Left forelimb (tissue), 1 donor: ENCODE measurements around the gene SENP7.
A peak's percentile ranks its signal among the peaks of the same experiment; 100 is the strongest.
"Not testable (repeated sequence)": the region's sequence is repeated elsewhere in the genome, so short reads cannot be mapped to it uniquely, and the experiment has no call there.

ENCODE experiments used
- DNase-seq: peaks from one replicate; pipeline ENCODE4 v3.0.0-alpha.2; 2018; ENCODE audit warnings: low spot score

SENP7 gene, protein sequence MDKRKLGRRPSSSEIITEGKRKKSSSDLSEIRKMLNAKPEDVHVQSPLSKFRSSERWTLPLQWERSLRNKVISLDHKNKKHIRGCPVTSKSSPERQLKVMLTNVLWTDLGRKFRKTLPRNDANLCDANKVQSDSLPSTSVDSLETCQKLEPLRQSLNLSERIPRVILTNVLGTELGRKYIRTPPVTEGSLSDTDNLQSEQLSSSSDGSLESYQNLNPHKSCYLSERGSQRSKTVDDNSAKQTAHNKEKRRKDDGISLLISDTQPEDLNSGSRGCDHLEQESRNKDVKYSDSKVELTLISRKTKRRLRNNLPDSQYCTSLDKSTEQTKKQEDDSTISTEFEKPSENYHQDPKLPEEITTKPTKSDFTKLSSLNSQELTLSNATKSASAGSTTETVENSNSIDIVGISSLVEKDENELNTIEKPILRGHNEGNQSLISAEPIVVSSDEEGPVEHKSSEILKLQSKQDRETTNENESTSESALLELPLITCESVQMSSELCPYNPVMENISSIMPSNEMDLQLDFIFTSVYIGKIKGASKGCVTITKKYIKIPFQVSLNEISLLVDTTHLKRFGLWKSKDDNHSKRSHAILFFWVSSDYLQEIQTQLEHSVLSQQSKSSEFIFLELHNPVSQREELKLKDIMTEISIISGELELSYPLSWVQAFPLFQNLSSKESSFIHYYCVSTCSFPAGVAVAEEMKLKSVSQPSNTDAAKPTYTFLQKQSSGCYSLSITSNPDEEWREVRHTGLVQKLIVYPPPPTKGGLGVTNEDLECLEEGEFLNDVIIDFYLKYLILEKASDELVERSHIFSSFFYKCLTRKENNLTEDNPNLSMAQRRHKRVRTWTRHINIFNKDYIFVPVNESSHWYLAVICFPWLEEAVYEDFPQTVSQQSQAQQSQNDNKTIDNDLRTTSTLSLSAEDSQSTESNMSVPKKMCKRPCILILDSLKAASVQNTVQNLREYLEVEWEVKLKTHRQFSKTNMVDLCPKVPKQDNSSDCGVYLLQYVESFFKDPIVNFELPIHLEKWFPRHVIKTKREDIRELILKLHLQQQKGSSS

DNA sequence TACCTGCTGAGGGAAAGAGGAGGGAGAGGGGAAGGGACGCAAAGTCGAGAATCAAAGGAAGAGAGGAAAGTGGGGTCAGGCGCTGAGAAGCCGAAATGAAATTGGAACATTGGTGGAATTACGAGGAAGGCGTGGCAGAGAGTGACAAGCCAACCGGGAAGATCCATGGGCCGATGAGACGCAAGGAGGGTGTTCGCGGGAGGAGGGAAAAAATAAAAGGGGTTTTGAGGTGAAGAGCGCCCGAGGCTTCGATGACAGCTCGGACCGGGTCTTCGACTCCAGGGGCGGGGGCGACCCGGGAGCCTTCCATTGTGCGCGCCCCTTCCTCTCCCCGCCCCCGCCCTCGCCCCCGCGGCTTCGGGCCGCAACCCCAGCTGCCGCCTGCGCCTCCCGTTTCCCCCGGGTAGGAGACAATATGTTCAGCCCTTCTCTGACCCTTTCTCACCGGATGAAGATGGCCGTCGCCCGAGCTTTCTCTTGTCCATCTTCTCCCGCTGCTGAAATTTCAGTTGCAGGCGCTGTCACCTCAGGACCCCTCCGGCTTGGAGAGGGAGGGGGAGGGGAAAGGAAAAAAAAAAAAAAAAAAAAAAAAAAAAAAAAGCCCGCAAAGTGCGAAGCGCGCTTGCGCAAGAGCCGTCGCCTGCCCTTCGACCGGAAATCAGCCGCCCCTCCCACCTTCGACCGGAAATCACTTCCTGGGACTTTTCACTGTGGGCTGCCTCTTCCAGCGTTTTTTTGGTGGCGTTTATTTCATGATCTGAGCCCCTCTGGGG, at the start of gene SENP7:
Gene SENP7 (minus strand): TSS at position 567 of the 773 bp plus-strand sequence. CDS start 82 bp downstream, at position 485.
- peak; percentile 89 for DNase-seq

GRCh38 chr3:101561630-101562328, 48.8 kb upstream of the SENP7 start, which contains the start of gene TRMT10C:
TSS of gene TRMT10C (plus strand) at chr3:101561868. CDS start at chr3:101564782, 2,914 bp downstream.
- peak; percentile 95 for DNase-seq

DNA sequence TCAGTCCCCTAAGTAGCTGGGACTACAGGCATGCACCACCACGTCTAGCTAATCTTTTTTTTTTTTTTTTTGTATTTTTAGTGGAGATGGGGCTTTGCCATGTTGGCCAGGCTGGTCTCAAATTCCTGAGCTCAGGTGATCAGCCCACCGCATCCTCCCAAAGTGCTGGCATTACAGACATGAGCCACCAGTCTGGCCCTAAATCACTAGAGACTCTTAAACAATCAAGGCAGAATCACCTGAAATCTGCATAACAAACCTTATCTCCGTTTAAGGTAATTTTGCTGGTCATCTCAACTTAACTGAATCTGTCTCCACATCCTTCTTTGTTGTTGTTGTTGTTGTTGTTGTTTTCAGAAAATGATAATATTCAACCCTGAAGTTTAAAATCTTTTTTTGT, 43.1 kb upstream of the SENP7 start:
- DNase-seq: no peak

DNA sequence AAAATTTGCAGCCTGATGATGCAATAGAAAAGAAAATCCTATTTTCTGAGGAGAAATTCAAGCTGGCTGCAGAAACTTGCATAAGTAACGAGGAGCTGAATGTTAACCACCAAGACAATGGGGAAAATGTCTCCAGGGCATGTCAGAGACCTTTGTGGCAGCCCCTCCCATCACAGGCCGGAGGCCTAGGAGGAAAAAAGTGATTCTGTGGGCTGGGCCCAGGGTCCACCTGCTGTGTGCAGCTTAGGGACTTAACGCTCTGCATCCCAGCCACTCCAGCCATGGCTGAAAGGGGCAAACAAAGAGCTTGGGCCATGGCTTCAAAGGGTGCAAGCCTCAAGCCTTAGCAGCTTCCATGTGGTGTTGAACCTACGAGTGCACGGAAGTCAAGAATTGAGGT, 40.4 kb upstream of the SENP7 start:
- DNase-seq: not testable (repeated sequence)

- not testable (repeated sequence) for DNase-seq
Measured at GRCh38 chr3:101551359-101552081, 38.5 kb upstream of the SENP7 start.

DNA sequence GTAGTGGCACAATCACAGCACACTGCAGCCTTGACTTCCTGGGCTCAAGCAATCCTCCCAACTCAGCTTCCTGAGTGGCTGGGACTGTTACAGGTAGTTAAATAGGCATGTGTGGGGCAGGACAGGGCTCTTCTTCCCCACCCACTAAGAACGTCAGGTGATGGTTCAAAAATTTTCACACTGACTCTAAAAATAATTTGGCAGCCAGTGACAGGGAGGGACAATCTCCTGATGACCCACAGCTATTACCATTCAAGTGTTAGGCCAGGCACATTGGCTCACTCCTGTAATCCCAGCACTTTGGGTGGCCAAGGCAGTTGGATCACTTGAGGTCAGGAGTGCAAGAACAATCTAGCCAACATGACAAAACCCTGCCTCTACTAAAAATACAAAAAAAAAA, 36.5 kb upstream of the SENP7 start:
- no peak for DNase-seq

DNA sequence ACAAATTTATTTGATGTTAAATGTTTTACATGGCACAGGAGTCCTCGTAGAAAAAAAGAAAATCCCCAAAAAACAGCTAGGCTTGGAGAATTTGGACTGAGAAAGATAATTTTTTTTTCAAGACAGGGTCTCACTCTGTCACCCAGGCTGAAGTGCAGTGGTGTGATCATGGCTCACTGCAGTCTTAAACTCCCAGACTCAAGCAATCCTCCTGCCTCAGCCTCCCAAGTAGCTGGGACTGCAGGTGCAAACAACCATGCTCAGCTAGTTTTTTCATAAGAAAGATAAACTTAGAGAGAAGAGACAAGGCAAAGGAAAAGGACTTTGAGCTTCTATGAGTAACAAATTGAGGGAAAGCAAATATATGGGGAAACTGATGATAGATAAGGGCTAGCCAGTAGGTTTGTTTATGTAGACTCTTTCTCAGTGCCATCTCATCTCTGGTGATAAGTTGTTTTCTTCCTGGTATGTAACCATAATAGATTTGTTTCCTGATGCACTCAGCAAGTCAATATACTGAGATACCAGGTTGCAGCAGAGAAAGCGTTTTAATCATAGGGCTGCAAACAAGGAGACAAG, 35.6 kb upstream of the SENP7 start:
- DNase-seq: no peak

GRCh38 chr3:101544161-101544850, 31.3 kb upstream of the SENP7 start:
- no peak for DNase-seq

DNA sequence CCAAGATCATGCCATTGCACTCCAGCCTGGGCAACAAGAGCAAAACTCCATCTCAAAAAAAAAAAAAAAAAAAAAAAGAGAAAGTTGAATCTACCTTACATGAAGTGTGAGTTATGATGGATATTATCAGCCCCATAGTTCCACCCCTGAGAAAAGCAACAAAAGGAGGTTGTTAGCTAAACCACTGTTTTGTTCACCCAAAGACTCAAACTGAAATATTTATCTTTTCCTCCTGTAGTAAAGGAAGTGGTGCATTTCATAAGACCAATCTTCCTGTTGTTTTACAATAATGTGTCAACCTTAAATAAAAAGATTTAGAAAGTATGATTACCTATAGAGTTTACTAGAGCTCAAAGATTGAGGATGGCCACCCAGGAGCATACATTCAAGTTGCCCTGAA, 29.9 kb upstream of the SENP7 start:
- no peak for DNase-seq

GRCh38 chr3:101536955-101537354, 23.9 kb upstream of the SENP7 start:
- not testable (repeated sequence) for DNase-seq

GRCh38 chr3:101536266-101536665, 23.3 kb upstream of the SENP7 start:
- DNase-seq: no peak

GRCh38 chr3:101535221-101535620, 22.2 kb upstream of the SENP7 start:
- DNase-seq: no peak

GRCh38 chr3:101533603-101533968, 20.6 kb upstream of the SENP7 start:
- DNase-seq: no peak

DNA sequence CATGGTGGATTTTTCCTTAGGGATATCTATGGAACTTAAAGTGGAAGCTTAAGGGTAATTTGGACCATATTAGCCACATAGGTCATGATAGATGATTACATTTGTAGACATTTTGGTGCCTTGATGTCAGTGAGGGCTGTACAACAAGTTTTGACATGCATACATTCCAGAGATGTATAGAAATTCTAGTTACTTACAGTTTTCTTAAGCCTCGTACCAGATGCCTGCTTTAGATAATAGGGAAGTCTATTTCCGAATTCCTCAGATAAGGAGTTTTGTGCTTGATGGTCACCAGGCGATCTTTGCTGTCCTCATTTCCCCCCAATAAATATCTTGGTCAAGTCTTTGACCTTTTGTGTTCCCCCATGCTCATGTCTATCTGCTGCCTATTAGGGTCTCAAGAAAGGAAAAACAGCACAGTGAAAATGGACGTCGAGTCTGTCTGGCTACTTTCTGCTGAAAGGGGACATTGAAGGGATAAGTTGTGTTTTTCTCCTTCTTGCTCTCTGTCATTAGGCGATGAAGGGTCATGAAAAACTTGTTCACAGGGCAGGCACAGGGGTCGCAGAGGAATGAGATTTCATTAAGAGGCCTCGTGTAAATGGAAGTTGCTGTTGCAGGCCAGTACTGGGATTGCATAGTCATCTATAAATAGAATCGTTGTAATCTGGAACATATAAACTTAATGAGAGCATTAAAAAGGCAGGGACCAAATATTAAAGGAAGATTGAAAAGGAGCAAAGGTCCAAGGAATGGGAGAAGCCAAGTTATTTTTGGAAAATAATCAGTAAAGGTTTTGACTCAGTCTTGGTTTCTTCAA, 20.0 kb upstream of the SENP7 start:
- no peak for DNase-seq

- no peak for DNase-seq
Measured at GRCh38 chr3:101531473-101532086, 18.6 kb upstream of the SENP7 start.

DNA sequence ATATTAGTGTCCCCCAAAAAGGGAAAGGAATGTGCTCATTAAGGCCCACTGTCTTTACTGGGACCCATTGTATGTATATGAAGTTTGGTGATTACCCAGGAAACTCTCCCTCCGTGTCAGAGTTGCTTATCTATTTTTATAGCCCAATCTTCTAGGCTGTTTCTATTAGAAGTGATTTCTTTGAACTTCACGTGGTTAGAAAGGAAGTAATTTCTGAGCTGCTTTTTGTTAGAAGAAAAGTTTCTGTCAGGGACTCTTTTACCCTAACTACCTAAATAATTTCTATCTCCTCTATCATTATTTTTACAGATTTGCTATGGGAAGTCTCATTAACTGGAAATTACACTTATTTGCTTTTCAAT, 17.7 kb upstream of the SENP7 start:
- no peak for DNase-seq

DNA sequence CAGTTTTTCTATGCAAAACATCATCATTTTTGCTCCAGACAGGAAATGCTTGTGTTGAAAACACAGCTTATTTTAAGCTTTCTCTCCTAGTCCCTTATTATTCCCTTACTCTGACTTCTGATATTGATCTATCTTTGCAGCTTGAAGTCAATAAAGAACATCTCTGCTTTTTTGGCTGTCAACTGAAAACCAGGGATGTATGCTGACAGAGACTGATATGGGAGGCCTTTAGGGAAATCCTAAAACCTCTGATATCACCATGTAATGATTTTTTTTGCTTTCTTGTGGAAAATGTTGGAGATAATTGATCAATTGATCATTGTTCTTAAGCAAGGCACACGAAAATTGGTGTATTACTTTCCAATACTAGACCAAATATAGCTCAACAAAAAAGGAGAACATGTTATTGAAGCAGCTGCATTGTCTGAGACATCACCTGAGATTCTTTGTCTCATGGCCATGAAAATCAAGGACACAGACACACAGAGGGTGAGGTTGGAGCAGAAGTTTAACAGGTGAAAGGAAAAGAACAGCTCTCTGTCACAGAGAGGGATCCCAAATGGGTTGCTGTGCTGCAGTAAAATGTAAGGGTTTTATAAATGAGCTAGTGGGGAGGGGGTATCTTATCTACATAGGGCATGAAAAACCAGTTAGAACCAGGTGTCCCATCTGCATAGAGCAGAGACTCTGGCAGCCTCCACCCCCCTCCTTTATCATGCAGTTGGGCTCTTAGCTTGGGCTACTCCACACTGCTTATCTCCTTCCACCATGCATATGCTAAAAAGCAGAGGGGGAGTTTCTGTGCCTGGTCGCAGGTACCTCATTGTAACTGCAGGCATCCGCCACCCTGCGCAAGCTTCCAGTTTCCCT, 17.0 kb upstream of the SENP7 start:
- no peak for DNase-seq
